Measurements from ENCODE around the gene CXCL5. TPM values are rescaled to one million over a fixed set of nuclear protein-coding genes. Genes with fewer than 3 reads are reported as not detected.

CXCL5 gene
- total and polyA plus RNA-seq, 2 experiments from 2014 or later: 7.5 to 7.6 TPM

DNA sequence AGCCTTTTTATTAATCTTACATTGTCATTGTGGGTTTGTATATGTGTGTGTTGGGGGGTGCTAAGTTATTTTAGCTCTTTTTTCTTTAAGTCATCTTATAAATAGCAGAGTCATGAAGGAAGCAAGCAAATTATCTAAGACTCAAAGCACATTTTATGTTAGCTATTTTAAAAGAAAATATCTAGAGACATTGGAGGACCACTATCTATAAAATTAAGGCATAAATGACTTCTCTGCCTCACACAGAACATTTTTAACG lies 6.8 kb downstream of the CXCL5 start (continued):
- TF ChIP-seq CTCF (conservative IDR thresholded peaks at IDR 0.05; ENCODE audit: low read depth in 2 of 2) (no peak), NANOG (IDR thresholded peaks at IDR 0.05; ENCODE audit: borderline replicate concordance) (no peak), ZNF331 (CRISPR knock-in tag; IDR thresholded peaks at IDR 0.05; ENCODE audit: low read depth) (no peak), ZNF462 (CRISPR knock-in tag; IDR thresholded peaks at IDR 0.05) (no peak), JUNB (IDR thresholded peaks at IDR 0.05; ENCODE audit: unreplicated experiment) (no peak)

DNA sequence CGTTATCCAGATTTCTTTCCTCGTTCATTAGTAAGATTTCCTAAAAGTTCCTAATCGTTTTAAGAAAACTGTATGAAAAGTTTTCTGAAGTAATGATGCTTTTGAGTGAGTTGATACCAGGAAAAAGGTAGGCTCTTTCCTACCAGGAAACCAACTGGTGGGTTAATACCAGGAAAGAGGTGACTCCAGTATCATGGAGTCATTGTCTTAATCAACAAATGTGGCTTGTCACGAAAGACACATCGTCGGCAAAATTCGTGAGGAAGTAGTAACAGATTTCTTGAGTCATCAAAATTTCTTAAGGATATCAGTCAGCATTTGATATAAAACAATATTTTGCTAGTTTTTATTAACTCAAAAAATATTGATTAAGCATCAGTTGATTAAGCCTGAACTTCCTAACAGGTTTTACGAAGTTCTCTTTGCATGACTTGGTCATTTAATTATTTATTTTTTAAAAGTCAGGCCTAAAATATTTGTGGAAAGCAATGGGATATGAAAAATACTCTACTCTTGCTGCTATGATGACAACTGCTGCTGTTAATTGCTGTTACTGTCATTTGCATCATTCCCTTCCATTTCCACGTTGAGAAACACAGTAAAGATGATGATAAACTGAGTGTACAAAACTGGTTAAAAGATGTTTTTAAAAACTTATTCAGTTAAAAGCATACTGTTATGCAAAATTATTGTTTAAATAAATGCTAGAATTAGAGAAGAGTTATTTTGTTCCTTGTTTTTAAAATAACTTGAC lies 7.3 kb downstream of the CXCL5 start:
- Histone ChIP-seq H3F3A (replicated peaks; ENCODE audit: low read depth) (no peaks in the 10 kb centered on the region), H3K79me2 (replicated peaks; ENCODE audit: insufficient read depth) (no peaks in the 10 kb centered on the region), H3K27ac (ENCODE audit: low read depth) (0 out of 2 replicates have a peak overlapping the region, but pooled peaks have one; percentile 16), H3K9me2 (ENCODE audit: insufficient read depth) (no peaks in the 10 kb centered on the region), H3K4me2 (no peak overlapping the region), H4K20me1 (replicated peaks; ENCODE audit: insufficient read depth) (no peaks in the 10 kb centered on the region), H3K36me3 (ENCODE audit: insufficient read depth) (no peaks in the 10 kb centered on the region), H2AFZ (no peak overlapping the region), H3K27me3 (ENCODE audit: insufficient read depth) (no peaks in the 10 kb centered on the region), H3K4me3 (no peak overlapping the region), H3K4me1 (ENCODE audit: insufficient read depth) (peaks cover 14% of the 10 kb centered on the region)
- Mint-ChIP-seq H3K4me1 (peaks cover 23% of the 10 kb centered on the region), H3K9me3 (peaks cover 4% of the 10 kb centered on the region; the same call in 1 of the 3 replicates), H3K27ac (0 out of 2 replicates have a peak overlapping the region, but pooled peaks have one; percentile 68), H3K4me3 (no peak overlapping the region), H3K36me3 (ENCODE audit: low read depth) (peaks cover 20% of the 10 kb centered on the region), H3K27me3 (ENCODE audit: insufficient read depth, low read depth, poor library complexity) (no peaks in the 10 kb centered on the region)
- DNase-seq (ENCODE audit: low spot score) (no peak), ATAC-seq (no peak)
- no peak for TF ChIP-seq ZNF462 (CRISPR knock-in tag; IDR thresholded peaks at IDR 0.05)
- no peak for TF ChIP-seq STAT1 (IDR thresholded peaks at IDR 0.05; ENCODE audit: unreplicated experiment)
- no peak for TF ChIP-seq EZH2phosphoT487 (IDR thresholded peaks at IDR 0.05; ENCODE audit: unreplicated experiment)
